HG02759 (cell line): ENCODE data around the gene CGB7.
"Not testable (repeated sequence)": the region's sequence is repeated elsewhere in the genome, so short reads cannot be mapped to it uniquely, and the experiment has no call there.

Source experiments
- ATAC-seq: cut with Tn5 transposase; IDR thresholded peaks from one replicate; pipeline ENCODE4 v1.9.1; 2021; ENCODE audit warnings: mild to moderate bottlenecking, moderate library complexity; ENCODE audit not compliant: unreplicated experiment

Gene CGB7

DNA sequence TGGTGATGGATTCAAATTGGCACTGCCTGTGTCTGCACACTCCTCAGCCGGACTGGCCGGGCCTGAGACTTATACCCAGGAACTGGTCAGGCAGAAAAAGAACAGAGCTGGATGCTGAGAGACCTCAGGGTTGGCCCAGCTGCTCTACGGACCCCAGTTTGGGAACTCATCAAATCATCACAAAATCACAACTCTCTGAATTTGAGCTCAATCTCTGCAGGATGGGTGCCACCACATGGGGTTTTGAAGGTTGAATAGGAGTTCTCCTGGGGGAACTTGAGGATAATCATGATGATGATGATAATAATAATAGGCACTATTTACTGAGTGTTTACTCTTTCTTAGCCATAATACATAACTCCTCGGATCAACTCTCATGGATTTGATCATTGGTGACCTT, 14.9 kb downstream of the CGB7 start:
- not testable (repeated sequence) for ATAC-seq

GRCh38 chr19:49042177-49042576, 15.4 kb downstream of the CGB7 start:
- no peak for ATAC-seq

GRCh38 chr19:49039736-49040135, 17.8 kb downstream of the CGB7 start:
- ATAC-seq = not testable (repeated sequence)

DNA sequence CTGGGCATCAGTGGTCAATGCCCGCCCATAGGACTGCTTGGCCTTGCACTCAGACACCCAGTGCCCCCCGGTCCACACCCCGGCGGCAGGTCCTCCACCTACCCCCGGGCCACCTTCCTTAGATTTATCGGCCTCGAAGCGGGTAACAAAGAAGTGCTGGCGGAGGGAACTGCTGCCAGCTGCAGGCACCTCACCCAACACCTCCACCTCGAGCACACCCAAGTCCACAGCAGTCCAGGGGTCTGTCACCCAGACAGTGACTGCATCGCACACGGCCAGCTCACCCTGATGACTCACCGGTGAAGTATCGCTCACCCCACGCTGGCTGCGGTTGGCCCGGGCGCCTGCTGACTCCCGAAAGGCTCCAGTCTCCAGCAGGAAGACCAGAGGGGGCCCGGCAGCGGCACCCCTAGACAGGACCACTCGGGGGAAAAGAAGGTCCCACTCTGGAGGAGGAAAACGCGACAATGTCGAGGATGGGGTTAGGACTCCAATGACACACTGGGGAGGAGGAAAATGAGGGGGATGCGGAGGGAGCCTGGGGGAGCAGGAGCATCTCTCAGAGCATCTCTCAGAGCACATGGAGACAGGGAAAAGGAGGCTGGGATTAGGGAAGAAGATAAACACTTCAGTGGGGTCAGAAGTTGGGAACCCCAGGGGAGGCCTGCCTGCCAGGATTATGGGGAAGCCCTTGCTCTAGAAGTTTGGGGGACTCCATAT, 18.8 kb downstream of the CGB7 start:
- not testable (repeated sequence) for ATAC-seq

DNA sequence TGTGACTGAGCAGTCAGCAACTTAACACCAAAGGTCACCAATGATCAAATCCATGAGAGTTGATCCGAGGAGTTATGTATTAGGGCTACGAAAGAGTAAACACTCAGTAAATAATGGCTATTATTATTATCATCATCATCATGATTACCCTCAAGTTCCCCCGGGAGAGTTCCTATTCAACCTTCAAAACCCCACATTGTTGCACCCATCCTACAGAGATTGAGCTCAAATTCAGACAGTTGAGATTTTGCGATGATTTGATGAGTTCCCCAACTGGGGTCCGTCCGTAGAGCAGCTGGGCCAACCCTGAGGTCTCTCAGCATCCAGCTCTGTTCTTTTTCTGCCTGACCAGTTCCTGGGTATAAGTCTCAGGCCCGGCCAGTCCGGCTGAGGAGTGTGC, 19.4 kb downstream of the CGB7 start:
- ATAC-seq = not testable (repeated sequence)

GRCh38 chr19:49036815-49037214, 20.7 kb downstream of the CGB7 start, which contains the start of gene CGB1:
Gene CGB1 (minus strand): TSS chr19:49036895. CDS start chr19:49036711, 184 bp downstream.
- not testable (repeated sequence) for ATAC-seq

GRCh38 chr19:49031642-49032301, 25.8 kb downstream of the CGB7 start, which contains the start of gene CGB2:
Gene CGB2 (plus strand): TSS chr19:49031890. CDS start chr19:49032096, 206 bp downstream.
- ATAC-seq = not testable (repeated sequence)

DNA sequence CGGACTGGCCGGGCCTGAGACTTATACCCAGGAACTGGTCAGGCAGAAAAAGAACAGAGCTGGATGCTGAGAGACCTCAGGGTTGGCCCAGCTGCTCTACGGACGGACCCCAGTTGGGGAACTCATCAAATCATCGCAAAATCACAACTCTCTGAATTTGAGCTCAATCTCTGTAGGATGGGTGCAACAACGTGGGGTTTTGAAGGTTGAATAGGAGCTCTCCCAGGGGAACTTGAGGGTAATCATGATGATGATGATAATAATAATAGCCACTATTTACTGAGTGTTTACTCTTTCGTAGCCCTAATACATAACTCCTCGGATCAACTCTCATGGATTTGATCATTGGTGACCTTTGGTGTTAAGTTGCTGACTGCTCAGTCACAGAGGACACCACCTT, 27.2 kb downstream of the CGB7 start:
- ATAC-seq = not testable (repeated sequence)

GRCh38 chr19:49029749-49030148, 27.8 kb downstream of the CGB7 start:
- not testable (repeated sequence) for ATAC-seq

DNA sequence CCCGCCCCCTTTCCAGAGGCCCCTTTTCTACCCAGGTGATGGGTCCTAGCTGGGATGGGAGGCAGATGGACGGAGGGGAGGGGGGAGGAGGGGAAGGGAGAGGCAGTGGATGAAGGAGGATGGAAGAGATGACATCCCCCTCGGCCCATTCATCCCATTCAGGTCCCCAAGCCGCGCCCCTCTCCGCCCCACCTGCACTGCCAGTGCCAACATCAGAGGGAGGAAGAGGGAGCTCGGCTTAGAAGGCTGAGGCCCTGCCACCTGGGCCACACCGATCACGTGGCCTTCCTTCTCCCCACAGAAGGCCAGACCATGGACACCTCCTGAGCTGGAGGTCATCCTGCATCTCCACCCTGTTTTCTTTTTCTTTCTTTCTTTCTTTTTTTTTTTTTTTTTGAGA, 28.9 kb downstream of the CGB7 start:
- not testable (repeated sequence) for ATAC-seq

DNA sequence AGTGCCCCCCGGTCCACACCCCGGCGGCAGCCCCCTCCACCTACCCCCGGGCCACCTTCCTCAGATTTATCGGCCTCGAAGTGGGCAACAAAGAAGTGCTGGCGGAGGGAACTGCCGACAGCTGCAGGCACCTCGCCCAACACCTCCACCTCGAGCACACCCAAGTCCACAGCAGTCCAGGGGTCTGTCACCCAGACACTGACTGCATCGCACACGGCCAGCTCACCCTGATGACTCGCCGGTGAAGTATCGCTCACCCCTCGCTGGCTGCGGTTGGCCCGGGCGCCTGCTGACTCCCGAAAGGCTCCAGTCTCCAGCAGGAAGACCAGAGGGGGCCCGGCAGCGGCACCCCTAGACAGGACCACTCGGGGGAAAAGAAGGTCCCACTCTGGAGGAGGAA, 31.9 kb downstream of the CGB7 start:
- ATAC-seq = not testable (repeated sequence)

GRCh38 chr19:49025088-49025487, 32.5 kb downstream of the CGB7 start:
- not testable (repeated sequence) for ATAC-seq

GRCh38 chr19:49024233-49024632, 33.3 kb downstream of the CGB7 start, which contains the start of gene CGB3:
Gene CGB3 (minus strand): TSS chr19:49024333. CDS start chr19:49023971, 362 bp downstream.
- not testable (repeated sequence) for ATAC-seq

- ATAC-seq = no peak
Measured at GRCh38 chr19:49022116-49022515, 35.4 kb downstream of the CGB7 start.

- no peak for ATAC-seq
Measured at GRCh38 chr19:49020931-49021895, 36.3 kb downstream of the CGB7 start.

DNA sequence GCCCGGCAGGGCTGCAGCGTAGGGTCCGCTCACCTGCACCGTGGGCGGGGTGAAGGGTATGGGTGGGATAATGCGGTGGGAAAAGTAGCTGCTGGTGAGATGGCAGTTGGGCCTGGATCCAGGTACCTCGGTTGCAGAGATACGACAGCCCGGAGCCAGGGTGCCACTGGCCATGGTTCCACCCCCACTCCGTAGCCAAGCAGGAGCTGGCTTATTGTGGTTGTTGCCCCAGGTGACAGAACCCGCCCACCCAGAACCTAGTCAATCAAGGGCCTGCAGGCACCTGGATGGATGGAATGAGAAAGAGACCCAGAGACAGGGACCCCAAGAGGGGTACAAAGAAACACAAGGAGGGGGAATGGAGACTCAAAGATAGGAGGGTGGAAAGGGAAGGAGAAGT, 37.2 kb downstream of the CGB7 start:
- no peak for ATAC-seq

DNA sequence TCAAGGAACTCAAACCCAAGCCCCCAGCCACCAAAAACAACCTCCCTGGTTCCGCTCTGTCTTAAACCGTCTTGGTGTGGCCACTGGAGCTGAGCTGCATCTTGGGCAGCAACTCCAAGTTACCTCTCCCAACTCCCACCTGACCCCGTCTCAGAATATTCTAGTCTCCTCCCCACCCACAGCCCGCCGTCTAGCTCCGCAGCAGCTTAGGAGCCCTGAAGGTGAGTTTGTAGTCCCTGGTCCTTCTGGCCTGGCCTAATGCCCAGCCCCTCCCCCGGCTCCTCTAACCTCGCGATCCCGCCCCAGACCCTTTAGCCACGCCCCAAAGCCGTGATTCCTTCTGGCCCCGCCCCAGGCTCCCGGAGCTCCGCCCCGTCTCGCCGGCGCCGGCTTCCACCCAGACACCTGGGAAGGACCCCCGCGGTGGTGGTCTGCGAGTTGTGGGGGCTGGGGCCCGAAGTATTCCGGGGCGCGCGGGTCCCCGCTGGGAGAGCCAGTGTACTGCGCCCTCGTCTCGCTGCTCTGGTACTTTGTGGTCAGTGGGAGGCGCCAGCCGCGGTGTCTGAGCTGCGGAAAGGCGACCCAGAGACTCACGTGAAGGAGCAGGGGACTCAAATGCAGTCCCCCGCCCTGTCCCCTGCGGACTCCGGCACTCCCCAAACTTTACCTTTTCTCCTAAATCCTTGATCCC, 38.2 kb downstream of the CGB7 start:
- ATAC-seq = no peak

DNA sequence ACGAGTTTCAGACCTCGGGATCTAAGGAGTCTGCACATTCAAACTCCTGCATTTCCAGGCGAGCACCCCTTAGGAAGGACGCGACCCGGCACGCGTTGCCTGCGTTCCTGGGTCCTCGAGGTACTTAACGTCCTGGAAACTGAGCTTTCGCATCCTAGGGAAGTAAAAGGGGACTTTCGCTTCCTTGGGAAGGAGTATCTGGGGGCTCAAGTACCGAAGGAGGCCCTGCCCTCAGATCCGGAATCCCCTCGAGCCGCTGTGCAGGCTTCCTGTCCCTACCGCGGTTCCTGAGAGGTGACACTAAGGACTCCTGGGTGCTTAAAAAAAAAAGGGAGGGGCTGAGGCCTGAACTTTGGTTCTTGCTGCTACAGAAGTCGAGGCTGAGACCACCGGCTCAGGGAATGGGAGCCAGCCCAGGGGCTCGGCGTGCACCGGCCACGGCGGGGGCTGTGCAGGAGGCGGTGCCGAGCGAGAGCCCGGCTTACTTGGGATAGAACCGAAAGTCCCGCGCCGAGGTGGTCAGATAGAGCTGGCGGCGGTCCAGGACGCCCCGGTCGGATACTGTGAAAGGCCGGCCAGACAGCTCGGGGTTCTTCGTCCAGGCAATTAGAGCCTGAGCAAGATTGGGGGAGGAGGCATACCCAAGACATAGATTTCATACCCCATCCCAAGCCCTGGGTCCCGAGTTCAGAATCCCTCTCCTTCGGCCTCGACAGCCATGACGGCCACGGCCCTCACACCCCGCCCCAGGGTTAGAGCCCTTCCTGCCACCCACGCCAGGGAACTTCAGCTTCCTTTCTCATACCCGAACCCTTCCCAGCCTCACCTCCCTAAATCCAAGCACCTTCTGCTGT, 38.9 kb downstream of the CGB7 start:
- not testable (repeated sequence) for ATAC-seq

DNA sequence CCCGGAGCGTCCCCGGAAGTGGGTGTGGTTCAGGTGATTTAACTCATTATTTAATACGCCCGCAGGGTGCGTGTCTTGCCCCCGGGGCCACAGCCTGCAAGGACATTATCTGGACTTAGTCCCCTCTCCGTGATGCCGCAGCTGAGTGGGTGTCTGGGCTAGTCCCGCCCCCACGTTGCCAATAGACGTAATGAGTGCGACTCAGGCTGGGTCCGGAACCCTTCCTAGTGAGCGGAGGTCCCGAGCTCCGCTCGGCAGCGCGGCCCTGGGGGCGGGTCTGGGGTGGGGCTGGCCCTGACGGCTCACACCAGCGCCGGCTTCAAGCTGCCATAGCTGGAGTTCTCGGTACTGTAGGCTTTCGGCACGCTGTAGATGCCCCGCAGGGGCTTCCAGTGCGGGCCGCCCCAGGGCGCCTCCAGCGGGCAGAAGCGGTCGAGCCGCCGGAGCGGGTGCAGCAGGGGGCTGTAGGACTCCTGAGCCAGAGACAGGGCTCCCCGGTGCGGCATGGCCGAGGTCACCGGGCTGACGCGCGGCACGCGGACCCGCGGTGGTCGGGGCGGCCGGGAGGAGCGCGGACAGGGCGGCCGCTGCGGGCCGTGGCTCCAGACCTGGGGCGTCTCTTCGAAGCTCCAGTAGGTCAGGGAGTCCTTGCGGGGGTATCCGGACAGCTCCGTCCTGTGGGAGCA, 39.7 kb downstream of the CGB7 start:
- ATAC-seq = peak; percentile 54
